Ovary (tissue), 9 donors: ENCODE results near the gene SP2. TPM values are rescaled to one million over a fixed set of nuclear protein-coding genes. Genes with fewer than 3 reads are reported as not detected.

Source experiments
- DNase-seq, 5 donors: peaks; one replicate each; pipeline ENCODE4 v3.0.0-alpha.2; 2019 to 2020
- H3K27ac ChIP-seq, 2 donors: fragments of 200-600 bp; one replicate each; pipeline versions ENCODE4 v1.5.1 to v1.8.0; 2019 to 2022
- H3K27me3 ChIP-seq: fragments of 200-600 bp; one replicate; pipeline ENCODE4 v1.8.0; 2022
- H3K36me3 ChIP-seq: fragments of 200-600 bp; sonication (generic); one replicate; pipeline ENCODE4 v1.5.1; 2019
- H3K4me1 ChIP-seq: one replicate; pipeline ENCODE4 v1.8.1; 2013; ENCODE audit warnings: mild to moderate bottlenecking, moderate library complexity; ENCODE audit not compliant: insufficient read depth
- H3K4me3 ChIP-seq: fragments of 200-600 bp; sonication (generic); one replicate; pipeline ENCODE4 v1.5.1; 2017
- H3K9me3 ChIP-seq, 2 donors: fragments of 200-600 bp in 1 of 2; sonication (generic) in 1 of 2; one replicate each; pipeline versions ENCODE4 v1.5.1 to v1.8.1; 2013 to 2019; ENCODE audit warnings: mild to moderate bottlenecking in 1 of 2, moderate library complexity in 1 of 2
- EP300 ChIP-seq: sonication (generic); formaldehyde crosslinking; IDR thresholded peaks from one replicate; pipeline ENCODE4 v1.6.1; 2017; ENCODE audit warnings: antibody characterized with exemption
- POLR2A ChIP-seq: fragments of 450-650 bp; IDR thresholded peaks from one replicate; pipeline ENCODE4 v1.6.1; 2017; ENCODE audit warnings: antibody characterized with exemption, mild to moderate bottlenecking, moderate library complexity
- WGBS, 3 donors: extraction: QIAGEN DNeasy Blood & Tissue Kit in 1 of 3; methylation state at CpG; one replicate each; pipeline versions ENCODE4 v1.1.5 to v1.1.7; 2013 to 2017; 5-methylcytosine and 5-hydroxymethylcytosine counted together
- intact Hi-C, 4 donors: fragments of 100-400 bp; cut with DNase I; formaldehyde crosslinking; loops; one replicate each; pipeline versions ENCODE4 v1.11.0 to v1.15.1; 2022 to 2023
- polyA plus RNA-seq, 2 donors: library from polyadenylated mRNA; stranded (reverse); fragments of 200-250 nt in 1 of 2; fragments of 350-450 nt in 1 of 2; fragmentation: Illumina TruSeq in 1 of 2; extraction: RNeasy Lipid Tissue Mini Kit (QIAGEN cat#74804) in 1 of 2; gene quantifications; one replicate each; pipeline ENCODE4 v1.2.3, GENCODE V29; 2013 to 2014
- total RNA-seq, 7 donors: library from RNA; depleted of rRNA in 2 of 7; stranded (reverse); fragments of >200 nt in 2 of 7; fragmentation: NEBNext Ultra II Directional in 3 of 7; extraction: Animal tissue kit (Norgen Biotek cat#: 25700) in 3 of 7; gene quantifications; one replicate each; pipeline versions ENCODE4 v1.1.0 to v1.2.4, GENCODE V29; 2016 to 2023
- TF ChIP-seq, protein P1 (sequence below), 3 donors: fragments of 450-650 bp in 2 of 3; fragments of 200-600 bp in 1 of 3; IDR thresholded peaks; one replicate each; pipeline versions ENCODE4 v1.5.1 to v1.8.0; 2016 to 2022; ENCODE audit warnings: antibody characterized with exemption in 3 of 3, mild to moderate bottlenecking in 1 of 3
- donor health status: DM: no; HTN: no; CAD: no; lungs with moderate emphysema.
- donor health status: DM: no; HTN: no; CAD: no.
- donor health status: Bipolar disorder and iron deficiency.
- donor health status: DM: yes; HTN: yes; CAD: no.
- donor health status: DM: no; HTN: no; CAD: no.
- donor health status: DM: yes; HTN: yes; CAD: no.

The SP2 gene
- total and polyA plus RNA-seq, 9 donors = 2.6 to 22.5 (median 14.7) TPM

DNA sequence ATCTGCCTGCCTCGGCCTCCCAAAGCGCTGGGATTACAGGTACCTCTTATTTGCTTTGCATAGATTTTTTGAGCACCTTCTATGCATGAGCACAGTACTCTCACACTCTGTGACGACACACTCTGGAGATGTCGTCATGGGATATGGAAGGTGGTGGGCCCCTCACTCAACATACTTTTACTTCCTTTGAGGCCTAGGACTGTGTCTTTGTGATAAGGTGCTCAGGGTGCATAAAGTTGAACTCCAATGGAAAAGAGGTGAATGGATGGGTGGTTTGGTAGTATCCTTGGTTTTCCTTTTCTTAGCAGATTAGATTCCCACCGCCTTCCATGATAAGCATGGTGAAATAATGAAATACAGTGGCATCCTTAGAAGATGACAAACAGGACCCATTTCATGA, 68.8 kb downstream of the SP2 start:
- no peak for DNase-seq
- Histone ChIP-seq H3K4me1 (peaks cover 10% of the 10 kb centered on the region), H3K36me3 (no peaks in the 10 kb centered on the region), H3K27ac (no peak overlapping the region), H3K27me3 (no peaks in the 10 kb centered on the region), H3K4me3 (no peak overlapping the region), H3K9me3 (no peaks in the 10 kb centered on the region)
- TF ChIP-seq EP300 = no peak
- TF ChIP-seq, protein P1, sequence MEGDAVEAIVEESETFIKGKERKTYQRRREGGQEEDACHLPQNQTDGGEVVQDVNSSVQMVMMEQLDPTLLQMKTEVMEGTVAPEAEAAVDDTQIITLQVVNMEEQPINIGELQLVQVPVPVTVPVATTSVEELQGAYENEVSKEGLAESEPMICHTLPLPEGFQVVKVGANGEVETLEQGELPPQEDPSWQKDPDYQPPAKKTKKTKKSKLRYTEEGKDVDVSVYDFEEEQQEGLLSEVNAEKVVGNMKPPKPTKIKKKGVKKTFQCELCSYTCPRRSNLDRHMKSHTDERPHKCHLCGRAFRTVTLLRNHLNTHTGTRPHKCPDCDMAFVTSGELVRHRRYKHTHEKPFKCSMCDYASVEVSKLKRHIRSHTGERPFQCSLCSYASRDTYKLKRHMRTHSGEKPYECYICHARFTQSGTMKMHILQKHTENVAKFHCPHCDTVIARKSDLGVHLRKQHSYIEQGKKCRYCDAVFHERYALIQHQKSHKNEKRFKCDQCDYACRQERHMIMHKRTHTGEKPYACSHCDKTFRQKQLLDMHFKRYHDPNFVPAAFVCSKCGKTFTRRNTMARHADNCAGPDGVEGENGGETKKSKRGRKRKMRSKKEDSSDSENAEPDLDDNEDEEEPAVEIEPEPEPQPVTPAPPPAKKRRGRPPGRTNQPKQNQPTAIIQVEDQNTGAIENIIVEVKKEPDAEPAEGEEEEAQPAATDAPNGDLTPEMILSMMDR (IDR thresholded peaks at IDR 0.05) = no peak
- no peak for TF ChIP-seq POLR2A
- WGBS, 3 donors = 97% methylated on average over 5 of the region's 5 CpGs
- intact Hi-C loops = loop anchor here in 1 of 4 donors (10.0 kb wide), 1 partner anchor 50 kb away; no protein-coding TSS in a partner anchor

DNA sequence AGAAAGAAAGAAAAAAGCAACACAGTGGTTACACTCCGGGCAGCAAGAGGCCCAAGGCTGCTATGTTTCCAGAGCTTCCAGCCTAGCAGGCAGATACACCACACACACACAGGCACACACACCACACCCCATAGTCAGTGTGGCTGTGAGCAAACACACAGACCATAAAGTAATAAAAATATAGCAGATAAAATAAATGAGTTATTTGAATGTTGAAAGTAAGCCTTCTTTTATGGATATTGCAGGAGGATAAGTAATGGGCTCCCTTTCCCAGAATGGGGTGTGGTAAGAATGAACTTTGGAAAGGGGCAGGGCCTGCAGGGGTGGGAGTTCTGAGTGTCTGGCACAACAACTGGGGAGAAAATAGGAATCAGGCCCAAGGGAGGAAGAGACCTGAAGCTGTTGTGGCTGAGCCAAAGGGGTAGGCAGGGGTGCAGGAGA, 70.1 kb downstream of the SP2 start:
- no peaks in the 10 kb centered on the region for H3K9me3 ChIP-seq
- no peak for TF ChIP-seq EP300
- TF ChIP-seq, protein P1 (IDR thresholded peaks at IDR 0.05) = no peak
- TF ChIP-seq POLR2A = no peak
- intact Hi-C loops = loop anchor here in 1 of 4 donors (10.0 kb wide), 1 partner anchor 49 kb away; no protein-coding TSS in a partner anchor
- no peaks in the 10 kb centered on the region for H3K36me3 ChIP-seq
- peak overlapping the region in 1 of 2 donors; percentile 60 for H3K27ac ChIP-seq
- no peaks in the 10 kb centered on the region for H3K27me3 ChIP-seq
- DNase-seq = peak in 3 of 5 donors; percentile 42 to 53 (median 48)
- no peak overlapping the region for H3K4me3 ChIP-seq
- WGBS, 3 donors = 5 to 28% (median 6%) methylated on average over 1 of the region's 1 CpG
- H3K4me1 ChIP-seq = peaks cover 12% of the 10 kb centered on the region

DNA sequence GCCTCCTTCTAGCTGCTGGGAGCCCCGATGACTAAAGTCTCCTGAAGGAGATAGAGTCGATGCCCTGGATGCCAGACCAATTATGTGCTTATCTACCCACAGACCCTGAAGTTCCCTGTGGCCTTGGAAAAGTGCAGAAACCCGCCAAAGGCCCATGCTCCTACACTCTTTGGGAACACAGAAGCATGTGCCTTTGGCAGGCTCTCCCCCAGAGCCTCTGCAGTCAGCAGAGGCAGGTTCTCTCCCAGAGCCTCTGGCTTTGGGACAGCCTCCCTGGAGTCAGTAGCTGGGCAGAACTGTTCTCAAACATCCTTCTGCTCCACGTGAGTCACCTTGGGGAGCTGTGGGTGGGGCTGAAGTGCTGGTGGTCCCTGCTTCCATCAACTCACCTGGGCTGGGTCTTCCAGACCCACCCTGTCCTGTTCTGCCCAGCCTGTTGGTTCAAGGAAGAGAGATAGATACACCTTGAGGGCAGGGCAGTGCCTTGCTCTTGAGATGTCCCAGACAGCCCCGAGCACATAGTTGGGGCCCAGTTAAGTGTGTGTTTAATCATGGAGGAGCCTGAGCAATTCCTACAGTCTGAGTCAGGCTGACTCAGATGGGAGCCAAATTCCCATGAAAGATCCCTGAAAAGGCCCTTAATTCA, 71.7 kb downstream of the SP2 start:
- 2 to 7% (median 6%) methylated on average over 4 to 5 of the region's 5 CpGs for WGBS, 3 donors
- Histone ChIP-seq H3K27me3 (no peaks in the 10 kb centered on the region), H3K4me1 (peaks cover 14% of the 10 kb centered on the region), H3K27ac (peak overlapping the region in 1 of 2 donors; percentile 60), H3K4me3 (no peak overlapping the region), H3K36me3 (no peaks in the 10 kb centered on the region), H3K9me3 (no peaks in the 10 kb centered on the region)
- intact Hi-C loops = loop anchor here in 1 of 4 donors (10.0 kb wide), 1 partner anchor 47 kb away; no protein-coding TSS in a partner anchor
- peak; percentile 37 to 74 (median 53) for DNase-seq
- TF ChIP-seq, protein P1 (IDR thresholded peaks at IDR 0.05) = no peak
- no peak for TF ChIP-seq POLR2A
- TF ChIP-seq EP300 = no peak

DNA sequence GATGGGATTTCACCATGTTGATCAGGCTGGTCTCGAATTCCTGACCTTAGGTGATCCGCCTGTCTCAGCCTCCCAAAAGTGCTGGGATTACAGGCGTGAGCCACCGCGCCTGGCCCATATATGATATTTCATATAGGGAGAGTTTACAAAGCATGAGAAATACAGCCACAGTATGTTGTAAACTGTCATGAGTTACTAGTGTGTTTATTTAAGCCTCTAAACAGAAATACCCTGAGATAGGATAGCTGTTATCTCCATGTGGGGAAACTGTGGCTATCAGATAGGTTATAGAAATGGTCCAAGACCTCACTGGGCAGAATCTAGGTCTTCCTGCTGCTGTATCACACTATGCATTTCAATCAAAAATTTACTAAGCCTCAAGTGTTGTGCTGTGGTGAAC, 72.8 kb downstream of the SP2 start:
- 92 to 97% (median 97%) methylated on average over 5 of the region's 5 CpGs for WGBS, 3 donors
- H3K27me3 ChIP-seq = no peaks in the 10 kb centered on the region
- H3K4me1 ChIP-seq = peaks cover 14% of the 10 kb centered on the region
- DNase-seq = no peak
- intact Hi-C loops = loop anchor here in 1 of 4 donors (10.0 kb wide), 1 partner anchor 46 kb away; no protein-coding TSS in a partner anchor
- no peak overlapping the region for H3K4me3 ChIP-seq
- H3K9me3 ChIP-seq = no peaks in the 10 kb centered on the region
- no peak overlapping the region for H3K27ac ChIP-seq
- TF ChIP-seq POLR2A = no peak
- TF ChIP-seq, protein P1 (IDR thresholded peaks at IDR 0.05) = no peak
- no peak for TF ChIP-seq EP300
- no peaks in the 10 kb centered on the region for H3K36me3 ChIP-seq
